Skeletal muscle satellite cell (primary cell): Measurements from ENCODE around the gene ACAD11.

ENCODE experiments used
- H3K27me3 ChIP-seq: 2 replicates; pipeline ENCODE4 v1.7.0; 2013; ENCODE audit warnings: low read length; ENCODE audit not compliant: control insufficient read depth, insufficient read depth
- H3K36me3 ChIP-seq: 2 replicates; pipeline ENCODE4 v1.7.0; 2013; ENCODE audit warnings: mild to moderate bottlenecking, control low read depth, low read length; ENCODE audit not compliant: insufficient read depth
- H3K4me1 ChIP-seq: 2 replicates; pipeline ENCODE4 v1.7.0; 2013; ENCODE audit warnings: low read length; ENCODE audit not compliant: control insufficient read depth, insufficient read depth
- H3K4me2 ChIP-seq: 2 replicates; pipeline ENCODE4 v1.7.0; 2013; ENCODE audit warnings: mild to moderate bottlenecking, low read length
- H3K4me3 ChIP-seq: 2 replicates; pipeline ENCODE4 v1.7.0; 2013; ENCODE audit warnings: low read length
- H3K9ac ChIP-seq: 2 replicates; pipeline ENCODE4 v1.7.0; 2013; ENCODE audit warnings: mild to moderate bottlenecking, low read depth, low read length, moderate library complexity
- H3K9me3 ChIP-seq: replicated peaks from 2 replicates; pipeline ENCODE4 v1.7.0; 2013; ENCODE audit warnings: mild to moderate bottlenecking, control low read depth, low read length

Gene ACAD11

DNA sequence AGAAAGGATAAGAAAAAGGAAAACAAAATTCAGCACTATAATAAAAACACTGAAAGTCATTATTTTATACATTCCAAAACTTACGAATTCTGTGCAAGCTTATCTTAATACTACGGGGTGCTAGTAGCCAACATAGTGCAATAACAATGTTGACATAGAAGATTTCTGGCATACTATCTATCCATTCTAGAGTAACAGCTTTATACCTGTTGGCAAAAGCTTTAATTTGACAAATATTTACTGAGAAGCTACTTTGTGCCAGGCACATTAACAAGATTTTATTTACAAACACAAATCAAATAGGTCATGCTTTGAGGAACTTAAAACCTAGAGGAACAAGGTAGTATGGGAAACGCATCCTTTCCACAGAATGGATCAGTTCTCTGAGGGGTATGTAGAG lies 61.4 kb downstream of the ACAD11 start:
- no peaks in the 10 kb centered on the region for H3K27me3 ChIP-seq
- H3K9ac ChIP-seq = no peak overlapping the region
- no peak overlapping the region for H3K4me3 ChIP-seq
- H3K36me3 ChIP-seq = peaks cover 2% of the 10 kb centered on the region
- peaks cover 21% of the 10 kb centered on the region for H3K4me1 ChIP-seq
- H3K4me2 ChIP-seq = no peak overlapping the region
- no peaks in the 10 kb centered on the region for H3K9me3 ChIP-seq

DNA sequence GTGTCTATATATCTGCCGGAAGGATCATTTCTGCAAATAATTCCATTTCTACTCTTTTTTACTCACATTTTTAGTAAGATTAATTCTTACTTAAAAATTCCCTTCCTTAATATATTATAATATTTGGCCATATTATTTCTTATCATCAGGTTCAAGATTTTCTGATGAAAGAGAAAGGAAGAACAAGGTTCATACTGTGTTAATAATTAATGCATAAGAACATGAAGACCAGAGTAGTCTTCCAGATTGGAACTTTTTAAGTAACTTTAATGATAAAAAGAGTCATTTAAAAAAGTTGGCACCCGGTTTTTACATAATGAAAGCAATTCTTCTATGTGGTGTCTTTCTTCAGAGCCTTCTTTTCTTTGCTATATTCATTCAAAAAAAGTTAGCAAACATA lies 61.9 kb downstream of the ACAD11 start:
- Histone ChIP-seq H3K4me2 (no peak overlapping the region), H3K9me3 (no peaks in the 10 kb centered on the region), H3K27me3 (no peaks in the 10 kb centered on the region), H3K9ac (no peak overlapping the region), H3K4me1 (peaks cover 26% of the 10 kb centered on the region), H3K4me3 (no peak overlapping the region), H3K36me3 (peaks cover 2% of the 10 kb centered on the region)

DNA sequence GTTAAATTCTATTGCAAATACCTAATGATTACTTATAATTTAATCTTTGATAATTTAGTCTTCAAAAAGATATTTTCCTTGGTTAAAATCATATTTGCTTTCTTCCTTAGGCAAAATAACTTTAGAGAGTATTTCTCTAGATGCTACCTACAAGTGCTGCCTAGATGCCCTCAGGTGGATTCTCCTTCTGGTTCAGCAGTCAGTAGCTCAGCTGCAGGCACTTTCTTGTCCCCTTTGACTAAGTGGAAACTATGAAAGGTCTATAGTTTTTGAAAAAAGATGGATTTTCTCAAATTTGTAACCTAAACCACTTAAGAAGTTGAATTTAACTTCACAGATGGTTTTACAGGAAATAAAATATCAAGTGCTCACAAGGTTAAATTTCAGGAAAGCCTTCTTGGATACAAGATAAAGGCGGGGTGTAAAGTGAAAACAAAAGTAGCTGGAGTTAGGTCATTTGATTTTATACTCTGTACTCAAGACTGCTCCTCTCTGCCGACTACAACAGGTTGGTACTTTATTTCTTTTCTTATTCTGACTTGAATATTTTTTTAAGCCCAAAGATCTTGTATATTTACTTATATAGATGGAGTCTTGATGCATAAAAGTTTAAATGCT lies 62.7 kb downstream of the ACAD11 start, which contains the start of gene ACKR4:
Gene ACKR4, plus strand, starts transcription at position 455 of the 618 bp plus-strand sequence. CDS start 3,128 bp downstream, outside the sequence.
- Histone ChIP-seq H3K9ac (no peak within 1 kb of the TSS), H3K27me3 (no peaks in the 10 kb centered on the region), H3K4me3 (no peak within 1 kb of the TSS), H3K9me3 (no peaks in the 10 kb centered on the region), H3K4me2 (no peak within 1 kb of the TSS), H3K36me3 (peaks cover 2% of the 10 kb centered on the region), H3K4me1 (peaks cover 27% of the 10 kb centered on the region)

DNA sequence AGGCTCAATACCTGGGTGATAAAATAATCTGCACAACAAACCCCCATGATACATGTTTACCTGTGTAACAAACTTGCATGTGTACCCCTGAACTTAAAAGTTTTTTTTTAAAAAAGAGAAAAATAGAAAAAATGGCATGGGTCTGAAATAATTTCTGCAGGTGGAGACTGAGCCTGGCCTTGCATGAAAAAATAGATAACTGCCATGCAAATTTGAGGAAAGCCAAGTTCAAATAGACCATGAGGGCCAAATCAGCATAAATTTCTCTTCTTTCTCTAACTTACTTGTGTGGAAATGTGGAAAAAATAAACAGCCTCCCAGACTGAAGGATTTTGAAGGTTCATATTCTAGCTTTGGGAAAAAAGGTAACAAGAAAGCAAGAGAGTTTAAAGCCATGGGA lies 63.3 kb downstream of the ACAD11 start:
- H3K9ac ChIP-seq = no peak overlapping the region
- H3K4me2 ChIP-seq = no peak overlapping the region
- no peak overlapping the region for H3K4me3 ChIP-seq
- H3K27me3 ChIP-seq = no peaks in the 10 kb centered on the region
- peaks cover 27% of the 10 kb centered on the region for H3K4me1 ChIP-seq
- peaks cover 2% of the 10 kb centered on the region for H3K36me3 ChIP-seq
- no peaks in the 10 kb centered on the region for H3K9me3 ChIP-seq

DNA sequence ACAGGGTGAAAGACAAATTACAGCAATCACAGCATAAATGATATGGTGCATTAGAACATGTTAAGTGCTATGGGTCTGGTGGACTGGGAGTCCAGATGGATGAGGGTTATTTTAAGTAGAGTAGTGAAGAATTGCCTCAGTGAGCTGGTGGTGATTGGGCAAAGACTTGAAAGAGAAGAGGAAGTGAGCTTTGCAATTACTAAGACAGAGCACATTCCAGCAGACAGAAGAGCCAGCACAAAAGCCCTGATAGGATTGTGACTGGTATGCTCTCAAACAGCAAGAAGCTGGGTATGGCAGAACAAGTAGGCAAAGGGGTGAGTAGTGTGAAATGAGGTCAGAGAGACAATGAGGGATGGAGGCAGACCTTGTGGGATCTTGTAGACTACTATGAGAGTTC lies 64.6 kb downstream of the ACAD11 start:
- H3K9ac ChIP-seq = no peak overlapping the region
- no peak overlapping the region for H3K4me2 ChIP-seq
- no peaks in the 10 kb centered on the region for H3K9me3 ChIP-seq
- peaks cover under 1% of the 10 kb centered on the region for H3K36me3 ChIP-seq
- no peaks in the 10 kb centered on the region for H3K27me3 ChIP-seq
- no peak overlapping the region for H3K4me3 ChIP-seq
- H3K4me1 ChIP-seq = peaks cover 27% of the 10 kb centered on the region

DNA sequence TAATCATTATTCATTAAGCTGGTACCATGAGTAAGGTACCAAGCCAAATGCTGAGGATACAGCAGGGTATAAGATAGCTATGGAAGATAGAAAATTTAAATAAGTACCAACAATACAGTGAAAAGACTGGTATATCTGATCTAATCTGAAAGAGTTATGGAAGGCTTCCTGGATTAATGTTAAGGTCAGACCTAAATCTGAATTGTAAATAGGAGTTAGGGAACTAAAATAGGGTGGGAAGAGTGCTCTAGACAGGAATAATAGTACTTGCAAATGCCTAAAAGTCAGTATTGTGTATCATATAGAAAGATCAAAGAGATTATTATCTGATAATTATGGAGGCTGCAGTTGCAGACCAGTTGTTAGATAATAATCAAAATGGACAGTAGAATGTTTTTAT lies 65.1 kb downstream of the ACAD11 start:
- no peaks in the 10 kb centered on the region for H3K27me3 ChIP-seq
- no peaks in the 10 kb centered on the region for H3K36me3 ChIP-seq
- H3K4me2 ChIP-seq = no peak overlapping the region
- no peaks in the 10 kb centered on the region for H3K9me3 ChIP-seq
- peak overlapping the region; percentile 18 for H3K9ac ChIP-seq
- peaks cover 27% of the 10 kb centered on the region for H3K4me1 ChIP-seq
- H3K4me3 ChIP-seq = no peak overlapping the region

DNA sequence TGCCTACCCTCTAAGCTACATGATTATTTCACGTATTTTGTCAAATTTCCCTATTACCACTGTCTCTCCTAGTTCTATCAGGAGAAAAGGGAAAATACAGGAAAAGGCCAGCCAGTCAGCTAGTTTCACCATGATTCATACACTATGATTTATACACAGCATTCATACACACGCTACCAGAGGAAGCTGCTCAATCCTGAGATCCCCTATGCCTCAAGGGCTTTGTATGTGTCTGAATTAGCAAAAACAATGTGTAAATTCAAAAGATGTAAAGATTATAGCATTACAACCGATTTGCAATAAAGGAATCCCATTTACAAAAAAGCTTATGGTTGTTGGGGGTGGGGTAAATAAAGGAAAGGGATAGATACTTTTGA lies 65.7 kb downstream of the ACAD11 start:
- no peaks in the 10 kb centered on the region for H3K36me3 ChIP-seq
- peaks cover 27% of the 10 kb centered on the region for H3K4me1 ChIP-seq
- no peak overlapping the region for H3K4me3 ChIP-seq
- H3K4me2 ChIP-seq = peak overlapping the region; percentile 45
- peak overlapping the region; percentile 48 for H3K9ac ChIP-seq
- H3K9me3 ChIP-seq = no peaks in the 10 kb centered on the region
- no peaks in the 10 kb centered on the region for H3K27me3 ChIP-seq

DNA sequence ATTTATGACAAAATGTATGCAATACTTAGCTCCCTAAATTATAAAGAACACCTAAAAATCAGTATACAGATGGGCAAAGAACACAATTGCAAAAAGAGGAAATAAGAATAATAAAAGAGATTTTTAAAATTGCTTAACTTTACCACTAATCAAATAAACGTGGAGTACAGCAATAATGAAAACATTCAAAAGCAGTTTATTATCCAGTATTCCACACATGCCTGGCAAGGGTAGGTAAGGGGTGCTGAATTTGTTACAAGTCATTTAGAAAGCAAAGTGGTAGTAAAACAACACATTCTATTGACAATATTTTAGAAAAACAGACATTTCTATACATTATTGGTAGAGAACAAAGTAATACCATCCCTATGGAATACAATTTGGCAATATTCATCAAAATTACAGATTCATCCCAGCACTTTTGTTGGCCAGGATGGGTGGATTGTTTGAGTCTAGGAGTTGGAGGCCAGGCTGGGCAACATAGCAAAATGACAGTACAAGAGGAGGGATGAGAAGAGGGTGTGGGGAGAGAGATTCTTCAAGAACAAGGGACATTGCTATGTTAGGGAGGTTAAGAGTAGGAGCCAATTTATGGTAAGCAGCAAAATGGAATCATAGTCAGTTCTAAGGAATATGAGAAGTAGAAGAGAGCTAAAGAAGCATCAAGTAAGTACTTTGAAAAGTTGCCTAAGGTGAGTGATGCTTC lies 66.2 kb downstream of the ACAD11 start:
- Histone ChIP-seq H3K36me3 (no peaks in the 10 kb centered on the region), H3K4me3 (no peak overlapping the region), H3K9me3 (no peaks in the 10 kb centered on the region), H3K4me1 (peaks cover 27% of the 10 kb centered on the region), H3K9ac (peak overlapping the region; percentile 48), H3K27me3 (no peaks in the 10 kb centered on the region), H3K4me2 (peak overlapping the region; percentile 45)

DNA sequence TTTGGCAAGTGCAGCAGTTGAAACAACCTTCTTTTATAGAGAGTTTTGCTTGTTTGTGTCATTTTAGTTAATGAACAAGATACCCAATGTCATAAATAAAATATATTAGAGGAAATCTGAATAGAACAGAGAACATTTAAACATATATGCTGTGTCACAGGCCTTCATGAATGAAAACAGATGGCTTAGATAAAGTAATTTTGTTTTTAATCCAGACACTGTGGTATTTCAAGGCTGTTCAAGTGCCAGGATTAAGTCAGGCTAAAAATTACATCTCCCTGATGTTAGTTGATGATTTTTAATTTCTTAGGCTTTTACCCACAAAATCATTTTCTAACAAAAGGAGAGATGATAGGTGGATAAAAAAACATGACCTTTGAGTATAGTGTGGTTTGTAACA lies 67.4 kb downstream of the ACAD11 start:
- Histone ChIP-seq H3K36me3 (no peaks in the 10 kb centered on the region), H3K27me3 (no peaks in the 10 kb centered on the region), H3K4me3 (no peak overlapping the region), H3K4me1 (peaks cover 27% of the 10 kb centered on the region), H3K9ac (no peak overlapping the region), H3K9me3 (no peaks in the 10 kb centered on the region), H3K4me2 (no peak overlapping the region)

DNA sequence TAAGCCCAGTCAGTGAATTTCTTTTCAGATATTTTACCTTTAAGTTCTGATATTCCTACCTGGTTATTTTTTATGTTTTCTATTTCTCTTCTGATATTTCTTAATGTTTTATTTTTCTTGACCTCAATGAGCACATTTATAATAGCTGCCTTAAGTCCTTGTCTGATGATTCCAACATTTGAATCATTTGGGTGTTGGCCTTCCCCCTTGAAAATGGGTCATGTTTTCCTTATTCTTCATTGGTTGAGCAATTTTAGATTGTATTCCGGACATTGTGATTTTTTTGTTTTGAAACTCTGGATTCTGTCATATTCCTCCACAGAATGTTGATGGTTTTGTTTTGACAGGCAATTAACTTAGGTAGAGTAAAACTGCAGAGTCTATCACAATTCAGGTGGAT lies 72.2 kb downstream of the ACAD11 start:
- Histone ChIP-seq H3K27me3 (no peaks in the 10 kb centered on the region), H3K4me2 (no peak overlapping the region), H3K4me1 (no peaks in the 10 kb centered on the region), H3K9ac (no peak overlapping the region), H3K36me3 (no peaks in the 10 kb centered on the region), H3K4me3 (no peak overlapping the region), H3K9me3 (no peaks in the 10 kb centered on the region)

DNA sequence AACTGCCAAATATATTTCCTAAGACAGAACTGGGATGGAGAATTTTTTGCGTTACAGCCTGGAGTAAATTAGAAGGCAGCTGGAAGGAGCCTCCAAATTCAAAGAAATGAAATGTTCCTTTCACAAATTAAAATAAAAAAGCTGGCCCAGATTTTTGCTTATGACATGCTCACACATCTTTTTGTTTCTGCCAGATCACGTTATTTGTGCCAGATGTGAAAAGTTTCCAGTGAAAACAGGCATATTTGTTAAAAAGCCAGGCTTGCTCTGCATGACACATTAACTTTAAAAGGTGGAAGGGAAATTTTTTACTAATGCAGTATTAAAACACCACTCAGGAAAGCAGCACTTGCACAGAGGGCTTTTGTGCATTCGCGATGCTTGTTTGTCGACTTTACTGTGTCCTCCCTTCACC lies 85.8 kb downstream of the ACAD11 start:
- H3K9me3 ChIP-seq = no peaks in the 10 kb centered on the region
- H3K36me3 ChIP-seq = peaks cover 10% of the 10 kb centered on the region
- H3K4me3 ChIP-seq = no peak overlapping the region
- H3K27me3 ChIP-seq = no peaks in the 10 kb centered on the region
- no peak overlapping the region for H3K4me2 ChIP-seq
- H3K4me1 ChIP-seq = no peaks in the 10 kb centered on the region
- no peak overlapping the region for H3K9ac ChIP-seq

DNA sequence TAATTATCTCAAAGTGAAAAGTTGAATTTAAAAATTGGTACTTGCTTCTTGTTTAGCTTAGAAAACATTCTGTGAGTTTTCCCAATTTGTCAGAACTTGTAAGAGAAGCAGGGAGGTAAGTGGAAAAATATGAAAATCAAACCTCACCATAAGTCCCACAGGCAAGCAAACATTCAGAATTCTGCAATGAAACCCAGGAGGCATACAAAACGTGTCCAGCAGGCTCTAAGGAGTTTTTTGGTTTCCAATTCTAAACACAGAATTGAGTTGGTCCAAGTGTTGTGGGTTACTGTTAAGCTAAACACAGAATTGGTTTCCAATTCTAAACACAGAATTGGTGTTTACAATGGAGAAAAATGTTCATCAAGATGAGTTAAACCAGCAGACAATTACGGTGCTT lies 89.6 kb downstream of the ACAD11 start:
- H3K27me3 ChIP-seq = no peaks in the 10 kb centered on the region
- H3K4me1 ChIP-seq = no peaks in the 10 kb centered on the region
- no peak overlapping the region for H3K4me2 ChIP-seq
- H3K9me3 ChIP-seq = no peaks in the 10 kb centered on the region
- no peak overlapping the region for H3K9ac ChIP-seq
- peaks cover 6% of the 10 kb centered on the region for H3K36me3 ChIP-seq
- H3K4me3 ChIP-seq = no peak overlapping the region
